Dedifferentiated amniotic fluid mesenchymal stem cell (primary cell): ENCODE results near the gene CHST11.
"Not testable (repeated sequence)": the region's sequence is repeated elsewhere in the genome, so short reads cannot be mapped to it uniquely, and the experiment has no call there.

Source experiments
- DNase-seq: peaks from one replicate; pipeline ENCODE4 v3.0.0-alpha.2; 2016; ENCODE audit errors: extremely low spot score

Gene CHST11

DNA sequence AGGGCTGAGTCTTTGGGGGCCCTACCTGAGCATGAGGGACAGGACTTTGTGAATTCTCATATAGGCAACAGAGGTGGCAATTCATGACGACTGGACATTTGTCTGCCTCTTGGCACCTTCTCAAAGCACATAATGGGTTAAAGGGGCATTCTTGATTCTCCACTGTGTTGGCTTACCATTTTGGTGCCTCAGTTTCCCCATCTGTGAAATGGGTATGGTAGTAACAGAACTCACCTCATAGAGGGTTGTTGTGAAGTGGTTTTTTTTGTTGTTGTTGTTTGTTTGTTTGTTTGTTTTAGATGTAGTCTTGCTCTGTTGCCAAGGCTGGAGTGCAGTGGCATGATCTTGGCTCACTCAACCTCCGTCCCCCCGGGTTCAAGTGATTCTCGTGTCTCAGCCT, 106.0 kb downstream of the CHST11 start:
- DNase-seq = no peak

DNA sequence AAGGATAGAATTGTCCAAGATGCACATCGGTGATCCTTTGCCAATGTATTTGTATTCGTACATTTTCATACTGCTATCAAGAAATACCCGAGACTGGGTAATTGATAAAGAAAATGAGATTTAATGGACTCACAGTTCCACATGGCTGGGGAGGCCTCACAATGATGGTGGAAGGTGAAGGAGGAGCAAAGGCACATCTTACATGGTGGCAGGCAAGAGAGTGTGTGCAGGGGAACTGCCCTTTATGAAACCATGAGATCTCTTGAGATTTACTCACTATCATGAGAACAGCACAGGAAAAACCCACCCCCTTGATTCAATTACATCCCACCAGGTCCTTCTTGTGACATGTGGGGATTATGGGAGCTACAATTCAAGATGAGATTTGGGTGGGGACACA, 107.9 kb downstream of the CHST11 start:
- not testable (repeated sequence) for DNase-seq

DNA sequence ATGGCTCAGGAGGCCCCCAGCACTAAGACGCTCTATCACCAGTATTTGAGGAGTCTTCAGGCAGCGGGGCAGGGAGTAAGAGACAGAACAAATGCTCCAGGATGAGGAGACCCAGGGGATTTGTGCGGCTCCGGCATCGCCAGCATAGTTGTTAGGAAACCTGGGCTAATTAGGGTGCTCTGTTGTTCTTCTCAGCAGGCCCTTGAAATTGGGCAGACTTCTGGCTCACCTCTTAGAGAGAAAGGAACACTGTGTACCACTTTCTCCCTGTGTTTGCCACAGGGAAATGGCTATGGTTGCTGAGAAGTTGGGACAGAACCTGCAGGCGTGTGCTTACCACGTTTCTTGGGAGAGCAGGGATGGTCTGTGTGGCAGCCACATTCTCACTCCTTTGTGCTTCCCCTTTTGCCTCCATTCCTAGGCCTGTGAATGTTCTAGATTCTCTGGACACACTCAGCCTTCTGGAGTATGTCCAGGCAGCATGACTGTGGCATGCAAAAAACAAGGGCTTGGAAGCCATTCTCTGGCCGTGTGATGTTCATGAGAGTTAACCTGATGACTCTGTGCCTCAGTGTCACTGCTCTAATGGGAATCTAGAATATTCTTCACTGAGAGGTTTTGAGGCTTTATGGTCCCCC, 109.0 kb downstream of the CHST11 start:
- peak; percentile 18 for DNase-seq

DNA sequence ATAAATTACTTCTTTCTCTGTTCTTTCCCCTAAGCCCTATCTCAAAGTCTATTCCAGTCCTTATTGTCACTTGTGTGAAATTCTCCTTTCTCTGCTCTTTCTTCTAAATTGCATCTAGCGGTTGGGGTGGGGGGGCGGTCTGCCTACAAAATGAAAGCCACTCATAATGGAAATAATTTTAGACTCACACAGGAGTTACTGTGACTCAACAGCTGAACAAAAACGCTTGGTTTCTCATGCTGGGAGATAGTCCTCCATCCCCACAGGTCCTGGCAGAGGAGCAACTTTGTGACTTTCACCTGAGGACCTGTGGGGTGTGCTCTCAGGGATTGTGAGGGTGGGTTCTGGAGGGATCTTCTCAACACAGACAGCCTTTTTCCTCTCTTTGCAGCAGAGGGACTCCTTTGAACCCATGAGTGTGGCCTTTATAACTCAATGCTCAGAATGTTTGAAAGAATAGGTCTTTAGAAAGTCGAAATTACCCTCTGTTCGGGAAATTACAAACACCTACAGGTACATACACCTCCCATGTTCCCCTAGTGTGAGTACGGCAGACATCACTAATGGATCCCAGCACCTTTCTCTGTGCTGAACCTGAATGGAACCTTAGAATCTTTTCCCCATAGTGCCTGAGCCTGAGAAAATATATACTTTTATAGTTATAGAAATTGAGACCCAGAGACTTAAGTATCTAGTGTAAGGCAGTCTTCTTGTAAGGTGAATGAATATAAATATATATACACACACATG, 109.7 kb downstream of the CHST11 start:
- DNase-seq = no peak

DNA sequence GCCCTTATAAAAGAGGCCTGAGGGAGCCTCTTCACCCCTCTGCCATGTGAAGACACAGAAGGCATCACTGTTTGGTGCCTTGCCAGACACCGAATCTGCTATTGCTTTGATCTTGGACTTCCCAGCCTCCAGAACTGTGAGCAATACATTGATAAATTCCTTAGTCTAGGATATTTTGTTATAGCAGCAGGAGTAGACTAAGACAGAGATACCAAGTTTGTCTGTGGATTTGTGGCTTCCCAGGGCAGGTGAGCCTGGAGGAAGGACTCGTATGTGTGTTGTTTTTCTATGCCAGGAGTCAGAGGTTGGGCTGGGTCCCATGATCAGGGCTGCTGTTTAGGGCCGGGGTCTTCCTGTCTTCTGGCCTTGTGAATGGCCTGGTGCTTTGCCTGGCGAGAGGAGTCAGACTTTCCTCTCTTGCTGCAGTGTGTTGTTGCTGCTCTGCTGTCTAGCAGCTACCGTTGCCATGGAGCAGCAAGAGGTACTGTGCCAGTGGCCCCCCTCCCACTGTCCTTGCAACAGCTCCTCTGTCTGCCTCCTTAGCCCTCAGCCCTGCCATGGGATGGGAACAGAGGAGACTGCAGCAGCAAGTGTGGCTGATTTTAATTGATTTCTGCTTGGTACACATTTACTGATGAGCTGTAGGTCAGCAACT, 111.2 kb downstream of the CHST11 start:
- no peak for DNase-seq

DNA sequence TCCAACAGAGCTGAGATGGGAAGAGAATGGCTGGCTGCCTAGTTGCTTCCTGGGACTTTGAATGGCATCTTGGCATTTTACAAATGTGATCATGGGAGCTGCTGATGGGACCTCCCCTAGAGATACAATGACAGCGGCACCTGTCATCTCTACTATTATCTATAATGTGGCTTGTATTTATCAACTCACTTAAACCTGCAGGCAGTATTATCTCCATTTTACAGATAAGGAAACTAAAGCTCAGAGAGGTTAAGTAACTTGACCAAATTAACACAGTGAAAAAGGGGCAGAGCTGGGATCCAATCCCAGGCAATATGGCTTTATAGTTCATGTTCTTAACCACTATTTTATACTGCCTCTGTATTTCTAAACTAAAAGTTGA, 111.7 kb downstream of the CHST11 start:
- no peak for DNase-seq

DNA sequence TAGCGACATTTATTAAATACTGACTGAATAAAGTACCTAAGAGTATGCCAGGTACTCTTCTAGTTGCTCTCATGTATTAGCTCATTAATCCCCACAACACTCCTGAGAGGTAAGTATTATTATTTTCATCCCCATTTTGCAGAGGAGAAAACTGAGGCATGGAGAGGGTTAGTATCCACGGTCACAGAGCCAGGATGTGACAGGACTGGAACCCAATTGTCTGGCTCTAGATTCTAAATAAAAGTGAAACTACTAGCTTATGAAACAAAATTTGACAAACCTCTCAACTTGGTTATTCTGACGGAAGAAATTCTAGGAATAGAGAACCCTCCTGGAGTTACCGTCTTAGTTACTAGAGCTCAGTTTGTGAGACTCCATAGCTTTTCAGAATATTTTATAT, 112.2 kb downstream of the CHST11 start:
- no peak for DNase-seq

DNA sequence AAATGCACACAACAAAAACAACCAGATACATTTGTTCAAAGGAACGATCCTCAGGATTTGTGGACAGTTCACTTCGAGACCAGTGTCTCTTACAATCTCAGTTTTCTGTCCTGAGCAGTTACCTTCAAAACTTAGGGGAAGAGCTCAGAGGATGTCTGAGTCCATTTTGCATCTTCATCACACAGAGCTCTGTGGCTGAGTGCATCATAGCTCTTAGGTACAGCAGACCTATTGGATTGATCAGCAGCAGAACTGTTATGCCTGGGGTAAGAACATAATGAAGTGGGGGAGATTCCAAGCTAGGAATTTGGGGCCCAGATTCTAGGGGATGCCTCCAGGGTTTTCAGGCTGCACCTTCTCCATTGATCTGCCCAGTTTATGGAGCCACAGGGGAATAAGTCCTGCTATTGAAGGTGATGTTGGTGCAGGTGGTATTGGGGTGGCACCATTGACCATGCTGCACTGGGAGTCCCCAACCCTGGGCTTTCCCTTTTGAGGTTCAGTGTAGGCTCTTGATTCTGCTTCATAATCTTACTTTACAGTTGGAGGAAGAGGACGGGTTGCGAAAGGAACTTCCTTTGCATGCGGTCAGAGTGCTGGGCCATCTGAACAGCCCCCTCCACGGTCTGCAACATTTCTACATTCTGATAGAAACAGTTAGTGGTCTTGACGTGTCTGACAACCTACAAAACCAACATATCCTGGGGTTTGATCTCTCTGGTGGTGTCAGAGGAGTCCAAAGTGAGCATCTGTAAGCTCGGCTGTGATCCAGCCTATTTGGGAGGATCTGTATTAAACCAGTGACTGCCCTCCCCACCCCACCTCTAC, 112.8 kb downstream of the CHST11 start:
- no peak for DNase-seq

DNA sequence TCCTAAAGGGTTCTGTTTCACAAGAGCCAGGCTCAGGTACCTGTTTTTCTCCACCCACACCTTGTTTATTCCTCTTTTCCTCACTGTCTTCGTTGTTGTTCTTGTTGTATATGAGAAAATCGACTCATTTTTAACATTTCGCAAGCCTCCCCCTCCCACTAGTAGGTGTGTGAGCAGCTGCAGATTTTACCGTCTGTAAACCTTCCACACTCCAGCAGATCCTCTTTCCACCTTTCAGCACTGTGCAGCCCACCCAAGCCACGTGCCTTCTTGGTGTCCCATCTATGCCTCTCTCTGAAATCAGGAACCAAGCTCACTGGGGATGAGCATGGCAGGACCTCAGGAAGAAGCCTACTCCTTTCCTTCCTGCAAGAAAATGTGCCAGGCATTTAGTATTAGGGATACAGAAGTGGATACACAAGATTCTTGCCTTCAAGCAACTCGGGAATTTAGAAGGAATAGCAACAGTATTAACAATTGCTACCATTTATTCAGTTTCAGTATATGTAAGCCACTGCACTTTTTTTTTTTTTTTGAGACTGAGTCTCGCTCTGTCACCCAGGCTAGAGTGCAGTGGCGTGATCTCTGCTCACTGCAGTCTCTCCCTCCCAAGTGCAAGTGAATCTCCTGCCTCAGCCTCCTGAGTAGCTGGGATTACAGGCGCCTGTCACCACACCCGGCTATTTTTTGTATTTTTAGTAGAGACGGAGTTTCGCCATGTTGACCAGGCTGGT, 113.6 kb downstream of the CHST11 start:
- DNase-seq = no peak

DNA sequence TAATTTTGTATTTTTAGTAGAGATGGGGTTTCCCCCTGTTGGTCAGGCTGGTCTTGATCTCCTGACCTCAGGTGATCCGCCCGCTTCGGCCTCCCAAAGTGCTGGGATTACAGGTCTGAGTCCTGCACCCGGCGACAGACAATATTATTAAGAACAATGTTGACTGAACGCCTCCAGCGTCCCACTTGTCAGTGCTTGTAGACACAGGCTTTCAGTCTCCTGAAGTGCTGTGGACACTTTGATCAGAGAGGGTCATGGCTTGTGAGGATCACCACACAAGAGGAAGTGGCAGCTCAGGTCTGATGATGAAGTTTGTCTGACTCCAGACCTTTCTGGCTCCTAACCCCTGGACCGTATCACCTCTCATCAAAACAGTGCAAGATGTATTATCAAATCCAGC, 114.6 kb downstream of the CHST11 start:
- no peak for DNase-seq

DNA sequence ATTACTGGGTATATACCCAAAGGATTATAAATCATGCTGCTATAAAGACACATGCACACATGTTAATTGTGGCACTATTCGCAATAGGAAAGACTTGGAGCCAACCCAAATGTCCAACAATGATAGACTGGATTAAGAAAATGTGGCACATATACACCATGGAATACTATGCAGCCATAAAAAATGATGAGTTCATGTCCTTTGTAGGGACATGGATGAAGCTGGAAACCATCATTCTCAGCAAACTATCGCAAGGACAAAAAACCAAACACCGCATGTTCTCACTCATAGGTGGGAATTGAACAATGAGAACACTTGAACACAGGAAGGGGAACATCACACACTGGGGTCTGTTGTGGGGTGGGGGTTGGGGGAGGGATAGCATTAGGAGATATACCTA, 117.6 kb downstream of the CHST11 start:
- not testable (repeated sequence) for DNase-seq

DNA sequence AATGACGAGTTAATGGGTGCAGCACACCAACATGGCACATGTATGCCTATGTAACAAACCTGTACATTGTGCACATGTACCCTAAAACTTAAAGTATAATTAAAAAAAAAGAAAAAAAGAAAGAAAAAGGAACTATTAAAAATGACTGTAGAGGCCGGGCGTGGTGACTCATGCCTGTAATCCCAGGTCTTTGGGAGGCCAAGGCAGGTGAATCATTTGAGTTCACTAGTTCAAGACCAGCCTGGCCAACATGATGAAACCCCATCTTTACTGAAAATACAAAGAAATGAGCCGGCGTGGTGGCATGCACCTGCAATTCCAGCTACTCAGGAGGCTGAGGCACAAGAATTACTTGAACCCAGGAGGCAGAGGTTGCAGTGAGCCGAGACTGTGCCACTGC, 118.0 kb downstream of the CHST11 start:
- not testable (repeated sequence) for DNase-seq

DNA sequence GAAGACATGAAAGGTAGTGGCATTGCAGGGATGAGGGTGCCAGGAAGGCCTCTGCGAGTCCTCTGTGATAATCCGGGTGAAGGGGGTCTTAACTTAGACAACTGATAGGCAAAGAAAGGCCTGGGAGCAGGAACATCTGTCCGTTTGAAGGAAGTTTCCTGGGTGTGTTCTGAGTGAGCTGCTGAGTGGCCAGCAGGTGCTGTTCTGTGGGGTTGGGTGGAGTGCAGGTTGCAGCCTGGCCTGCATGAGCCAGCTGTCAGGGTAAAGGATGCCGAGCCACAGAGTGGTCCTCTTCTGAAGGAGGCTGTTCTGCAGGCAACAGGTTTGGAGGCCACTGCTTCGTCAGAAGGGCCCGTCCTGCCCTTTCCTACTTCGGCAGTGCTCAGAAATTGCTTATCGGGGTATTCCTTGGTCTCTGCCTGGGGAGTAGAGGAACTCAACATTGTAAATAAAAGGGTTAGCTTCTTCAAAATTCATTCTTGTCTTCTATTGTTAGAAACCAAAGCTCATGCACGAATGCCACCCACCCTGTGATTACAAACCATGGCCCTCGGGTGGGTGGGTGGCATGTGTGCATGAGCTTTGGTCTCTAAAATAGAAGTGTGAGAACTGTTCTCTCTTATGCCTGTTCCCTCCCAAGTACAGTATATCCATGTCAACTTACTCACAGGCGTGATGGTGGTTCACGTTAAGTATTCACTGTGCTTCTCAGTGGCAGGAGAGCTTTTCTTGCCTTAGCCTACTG, 118.9 kb downstream of the CHST11 start:
- DNase-seq = no peak

DNA sequence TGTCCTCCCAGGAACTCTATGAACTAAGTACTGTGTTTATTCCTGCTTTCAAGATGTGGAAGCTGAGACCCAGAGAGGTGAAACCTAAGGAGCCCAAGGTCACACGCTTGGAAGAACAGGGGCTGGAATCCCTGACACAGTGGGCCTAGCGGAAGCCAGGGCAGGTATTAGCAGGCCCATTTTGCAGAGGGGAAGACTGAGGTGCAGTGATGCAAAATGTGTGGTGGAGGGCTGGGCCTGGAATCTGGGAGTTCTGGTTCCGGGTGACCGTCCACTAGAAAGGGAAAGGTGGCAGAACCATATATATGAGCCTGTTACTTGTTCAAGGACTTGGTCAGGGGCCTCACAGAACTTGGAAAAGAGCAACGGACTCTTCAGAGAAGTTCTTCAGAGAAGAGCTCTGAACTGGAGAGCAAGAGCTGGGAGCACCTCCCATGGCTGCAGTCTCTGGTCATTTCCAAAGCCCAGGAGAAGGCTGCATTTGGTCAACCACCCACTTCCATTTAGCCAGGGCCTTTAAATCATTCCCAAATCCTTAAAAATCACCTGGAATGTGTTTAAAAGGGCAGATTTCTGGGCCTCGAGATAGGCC, 119.5 kb downstream of the CHST11 start:
- no peak for DNase-seq

DNA sequence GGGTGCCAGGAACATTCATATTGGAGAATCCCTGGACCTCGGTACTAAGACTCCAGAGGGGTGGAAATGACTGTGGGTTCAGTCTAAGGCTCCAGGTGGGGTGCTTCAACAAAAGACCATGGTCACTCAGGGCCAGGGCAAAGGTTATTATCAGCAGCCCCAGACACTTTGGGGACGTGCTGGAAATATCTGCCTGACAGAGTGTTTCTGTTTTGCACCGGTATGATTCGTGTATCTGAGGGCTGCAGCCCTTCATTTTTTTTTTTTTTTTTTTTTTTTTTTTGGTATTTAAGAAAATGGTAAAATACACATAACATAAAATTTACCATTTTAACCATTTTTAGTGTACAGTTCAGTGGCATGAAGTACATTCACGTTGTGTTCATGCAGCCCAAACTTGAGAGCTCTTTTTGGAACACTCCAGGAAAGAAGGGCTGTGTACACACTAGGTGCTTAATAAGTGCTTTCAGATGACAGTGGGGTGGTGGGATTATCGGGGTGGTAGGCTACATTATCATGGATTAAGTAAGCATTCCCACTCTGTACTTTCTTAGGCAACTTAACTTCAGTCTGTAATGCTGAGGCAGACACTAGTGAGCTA, 120.3 kb downstream of the CHST11 start:
- no peak for DNase-seq

DNA sequence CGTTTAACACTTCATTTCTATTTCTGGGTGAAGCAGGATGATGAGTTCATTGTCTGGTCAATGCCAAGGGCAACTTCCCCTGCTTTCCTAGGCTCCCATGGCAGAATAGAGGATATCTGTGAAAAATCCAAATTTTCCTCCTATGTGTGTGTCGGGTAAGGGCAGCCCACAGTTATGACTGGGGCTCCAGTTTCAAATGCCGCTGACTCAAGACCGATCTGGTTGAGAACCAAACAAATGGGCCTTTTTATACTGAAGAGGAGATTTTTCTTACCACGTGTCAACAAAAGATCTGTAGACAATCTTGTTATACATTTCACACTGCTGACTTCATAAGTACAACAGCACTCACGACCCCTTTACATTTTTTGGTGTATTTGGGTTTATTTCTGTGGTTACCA, 120.8 kb downstream of the CHST11 start:
- peak; percentile 34 for DNase-seq

DNA sequence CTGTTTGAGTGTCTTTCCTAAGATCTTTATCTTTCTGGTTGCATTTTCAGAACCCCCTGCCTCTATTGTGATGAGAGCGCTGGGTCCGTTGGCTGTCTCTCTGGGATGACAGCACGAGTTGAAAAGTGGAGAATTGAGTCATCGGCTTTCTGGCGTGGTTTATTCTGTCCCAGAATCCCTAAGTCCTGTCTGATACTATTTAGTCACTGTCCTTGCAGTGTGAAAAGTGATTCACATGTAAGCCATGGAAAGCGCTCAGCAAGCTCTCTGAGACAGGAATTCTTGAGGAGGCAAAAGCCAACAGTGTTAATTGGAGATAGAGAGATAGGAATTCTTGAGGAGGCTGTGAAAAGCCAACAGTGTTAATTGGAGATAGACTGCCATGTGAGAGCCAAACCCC, 121.7 kb downstream of the CHST11 start:
- peak; percentile 40 for DNase-seq

DNA sequence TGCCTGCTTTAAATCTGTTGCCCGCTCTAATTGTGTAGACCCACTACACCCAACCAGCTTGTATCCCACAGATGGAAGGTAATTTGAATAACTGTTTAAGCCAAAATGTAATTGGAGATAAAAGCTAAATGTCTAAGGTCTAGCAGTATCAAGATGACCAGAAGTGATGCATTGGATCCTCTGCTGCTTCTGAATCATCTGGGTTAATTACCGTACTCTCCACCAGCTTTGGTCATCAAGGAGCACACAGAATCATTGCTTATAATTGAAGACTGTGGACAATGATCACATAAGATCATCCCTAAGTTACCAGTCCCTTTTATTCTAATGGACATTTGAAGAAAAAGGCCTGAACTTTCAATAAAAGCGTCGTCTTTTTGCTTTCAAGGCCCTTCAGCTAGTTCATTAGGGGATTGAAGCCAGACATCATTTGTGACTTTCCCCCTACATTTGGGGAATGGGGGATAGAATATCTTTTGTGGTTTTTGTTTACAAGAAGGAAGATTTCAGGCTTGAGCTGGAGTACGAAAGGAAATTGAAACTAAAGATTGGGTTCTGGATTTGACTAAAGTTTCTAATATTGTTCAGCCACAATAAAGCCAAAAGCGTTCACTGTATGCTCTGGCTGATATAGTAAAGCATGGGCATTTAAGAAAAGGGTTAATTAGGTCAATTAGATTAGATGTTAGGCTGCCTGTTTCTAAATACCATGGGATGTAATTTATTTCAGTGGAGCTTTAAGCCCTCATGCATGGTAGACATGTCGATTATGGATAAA, 123.2 kb downstream of the CHST11 start:
- DNase-seq = no peak

DNA sequence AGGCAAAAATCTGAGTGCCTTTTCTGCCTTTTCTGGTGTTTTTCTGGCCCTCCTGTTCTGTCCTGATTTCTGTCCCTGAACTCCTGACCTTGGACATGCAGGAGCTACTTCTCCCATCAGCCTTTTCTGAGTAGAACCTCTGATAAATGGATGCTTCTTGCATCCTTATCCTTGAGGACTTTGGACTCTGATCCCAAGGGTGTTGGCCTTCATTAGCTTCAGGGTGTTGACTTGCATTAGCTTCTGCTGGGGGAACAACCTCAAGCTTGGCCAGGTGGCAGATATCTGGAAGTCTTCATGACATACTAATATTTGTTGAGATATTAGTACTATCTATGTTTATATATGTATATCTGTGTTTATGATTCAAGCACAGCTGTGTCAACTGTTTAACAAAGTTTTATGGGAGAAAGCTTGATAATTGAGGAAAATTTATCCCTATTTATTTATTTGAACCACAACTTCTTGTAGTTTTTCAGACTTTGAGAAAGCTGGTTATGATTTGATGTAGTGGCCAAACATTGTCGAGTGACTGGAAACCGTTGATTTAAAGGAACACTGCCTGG, 124.3 kb downstream of the CHST11 start:
- no peak for DNase-seq
